ENCODE measurements around the gene SCD5. TPM values are rescaled to one million over a fixed set of nuclear protein-coding genes. Genes with fewer than 3 reads are reported as not detected.

The SCD5 gene
- total and polyA plus RNA-seq, 2 experiments from 2014 or later = 0.79 to 1.6 TPM

- no peak for ATAC-seq
- peaks cover 27% of the 10 kb centered on the region for H3K4me1 ChIP-seq (ENCODE audit: insufficient read depth)
- H3F3A ChIP-seq (replicated peaks; ENCODE audit: low read depth) = no peaks in the 10 kb centered on the region
- Mint-ChIP-seq H3K27me3 (ENCODE audit: insufficient read depth, low read depth, poor library complexity) (peaks cover 99% of the 10 kb centered on the region), H3K9me3 (no peaks in the 10 kb centered on the region; the same call in 1 of the 3 replicates), H3K36me3 (ENCODE audit: low read depth) (no peaks in the 10 kb centered on the region; the same call in 2 of the 3 replicates), H3K4me3 (no peak overlapping the region), H3K27ac (no peak overlapping the region), H3K4me1 (peaks cover 29% of the 10 kb centered on the region)
- no peak for DNase-seq (ENCODE audit: low spot score)
- no peak overlapping the region for H3K27ac ChIP-seq (ENCODE audit: low read depth)
- H4K20me1 ChIP-seq (replicated peaks; ENCODE audit: insufficient read depth) = peaks cover 13% of the 10 kb centered on the region
- no peak overlapping the region for H3K4me3 ChIP-seq
- H3K27me3 ChIP-seq (ENCODE audit: insufficient read depth) = peaks cover 100% of the 10 kb centered on the region
- H3K9me2 ChIP-seq (ENCODE audit: insufficient read depth) = no peaks in the 10 kb centered on the region
- no peaks in the 10 kb centered on the region for H3K79me2 ChIP-seq (replicated peaks; ENCODE audit: insufficient read depth)
- H3K4me2 ChIP-seq = no peak overlapping the region
- TF ChIP-seq STAT1 (IDR thresholded peaks at IDR 0.05; ENCODE audit: unreplicated experiment) (no peak), REST (IDR thresholded peaks at IDR 0.05; ENCODE audit: unreplicated experiment) (no peak), ZNF114 (CRISPR knock-in tag; IDR thresholded peaks at IDR 0.05) (no peak), NANOG (IDR thresholded peaks at IDR 0.05; ENCODE audit: borderline replicate concordance) (no peak), POLR2AphosphoS5 (IDR thresholded peaks at IDR 0.05; ENCODE audit: low read depth) (no peak), EZH2 (IDR thresholded peaks at IDR 0.05; ENCODE audit: low read depth, unreplicated experiment) (no peak), JUNB (IDR thresholded peaks at IDR 0.05; ENCODE audit: unreplicated experiment) (no peak), CTCF (conservative IDR thresholded peaks at IDR 0.05; ENCODE audit: low read depth in 2 of 2) (no peak), ZNF462 (CRISPR knock-in tag; IDR thresholded peaks at IDR 0.05) (no peak), ETS1 (IDR thresholded peaks at IDR 0.05) (no peak), CREB1 (CRISPR knock-in tag; IDR thresholded peaks at IDR 0.05; ENCODE audit: low read depth) (no peak), EZH2phosphoT487 (IDR thresholded peaks at IDR 0.05; ENCODE audit: unreplicated experiment) (no peak), ZNF331 (CRISPR knock-in tag; IDR thresholded peaks at IDR 0.05; ENCODE audit: low read depth) (no peak)
- no peak overlapping the region for H2AFZ ChIP-seq
- H3K36me3 ChIP-seq (ENCODE audit: insufficient read depth) = no peaks in the 10 kb centered on the region
Observed at GRCh38 chr4:82787342-82787741, 11.3 kb downstream of the SCD5 start.

Measured in GM23338 (cell line).